Measurements from ENCODE around the gene NXT2.
A peak's percentile ranks its signal among the peaks of the same experiment; 100 is the strongest.
"Not testable (repeated sequence)": the region's sequence is repeated elsewhere in the genome, so short reads cannot be mapped to it uniquely, and the experiment has no call there.

The NXT2 gene

DNA sequence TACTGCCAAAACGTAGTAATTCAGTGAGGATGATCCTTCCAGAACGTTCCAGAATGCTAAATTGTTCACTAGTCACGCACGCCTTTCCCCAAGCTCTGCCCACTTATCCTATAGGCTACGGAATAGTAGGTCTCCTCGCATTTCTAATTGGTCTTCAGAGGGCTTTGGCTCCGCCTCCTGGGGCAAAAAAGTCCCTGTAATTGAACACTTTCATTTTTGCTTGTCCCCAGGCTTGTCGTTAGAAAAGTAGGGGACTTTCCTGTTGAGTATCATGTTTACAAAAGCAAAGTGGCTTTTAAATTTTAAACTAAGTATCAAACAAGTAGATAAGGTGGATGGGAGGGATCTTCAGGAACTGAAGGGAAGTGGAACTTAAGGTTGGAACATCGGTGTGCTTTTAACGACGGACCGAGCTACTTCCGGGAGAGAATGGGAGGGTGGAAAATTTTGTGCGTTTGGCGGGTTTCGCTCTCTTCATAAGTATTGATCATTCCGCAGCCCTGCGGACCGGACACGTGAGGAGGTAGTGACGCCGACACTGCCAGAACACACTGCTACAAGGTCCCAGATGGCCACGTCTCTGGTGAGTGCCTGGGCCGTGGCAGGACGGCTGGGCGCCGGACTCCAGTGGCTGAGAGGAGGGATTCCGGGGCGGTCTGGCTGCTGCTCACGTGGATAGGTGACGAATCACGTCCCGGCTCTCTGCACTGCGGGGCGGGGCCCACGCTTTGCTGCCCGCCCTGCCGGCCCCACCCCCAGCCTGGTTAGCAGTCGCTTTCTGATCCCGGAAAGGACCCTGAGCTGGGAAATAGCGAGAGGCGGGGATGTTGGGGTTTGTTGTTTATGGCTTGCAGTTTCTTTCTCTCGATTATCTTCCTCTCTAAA, at the start of gene NXT2:
Gene NXT2 (plus strand): TSS at position 406 of the 885 bp plus-strand sequence. CDS start 163 bp downstream, at position 569.
- peak; percentile 79 for DNase-seq (ENCODE audit: low spot score)

DNA sequence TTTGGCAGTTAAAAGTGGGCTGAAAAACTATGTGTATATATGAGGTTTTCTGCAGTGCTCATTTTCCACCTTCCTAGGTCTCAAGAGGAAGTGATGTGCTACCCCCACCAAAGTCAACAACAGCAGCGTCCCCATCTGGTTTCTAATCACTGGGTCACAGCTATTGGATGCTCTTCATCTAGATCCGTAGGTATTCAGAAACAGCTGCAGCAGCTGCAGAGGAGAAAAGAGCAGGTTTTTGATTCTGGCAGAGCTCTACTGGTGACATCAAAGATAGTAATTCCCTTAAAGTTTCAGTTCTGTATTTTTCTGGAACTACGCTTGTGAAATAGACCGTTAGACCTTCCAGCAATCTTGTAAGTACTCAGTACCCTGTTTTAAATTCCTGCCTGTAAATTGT, 49.0 kb upstream of the NXT2 start:
- no peak for DNase-seq (ENCODE audit: low spot score)

DNA sequence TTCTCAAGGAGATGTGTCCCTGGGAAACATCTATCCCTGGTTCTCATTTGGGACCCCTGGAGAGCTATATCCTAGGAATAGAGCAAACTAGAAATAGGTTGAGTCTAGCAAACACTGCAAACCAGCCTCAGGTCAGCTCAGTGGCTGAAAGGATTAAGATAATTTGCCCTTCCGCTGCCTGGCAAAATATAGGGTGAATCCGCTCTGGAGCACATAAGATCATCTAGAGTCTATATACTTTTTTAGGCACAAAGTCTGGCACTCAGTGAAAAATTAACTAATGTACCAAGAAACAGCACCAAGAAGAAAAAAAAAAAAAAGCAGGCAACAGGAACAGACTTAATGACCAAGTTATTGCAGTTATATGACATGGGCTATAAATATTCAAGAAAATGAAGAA, 47.5 kb upstream of the NXT2 start:
- DNase-seq (ENCODE audit: low spot score) = no peak

DNA sequence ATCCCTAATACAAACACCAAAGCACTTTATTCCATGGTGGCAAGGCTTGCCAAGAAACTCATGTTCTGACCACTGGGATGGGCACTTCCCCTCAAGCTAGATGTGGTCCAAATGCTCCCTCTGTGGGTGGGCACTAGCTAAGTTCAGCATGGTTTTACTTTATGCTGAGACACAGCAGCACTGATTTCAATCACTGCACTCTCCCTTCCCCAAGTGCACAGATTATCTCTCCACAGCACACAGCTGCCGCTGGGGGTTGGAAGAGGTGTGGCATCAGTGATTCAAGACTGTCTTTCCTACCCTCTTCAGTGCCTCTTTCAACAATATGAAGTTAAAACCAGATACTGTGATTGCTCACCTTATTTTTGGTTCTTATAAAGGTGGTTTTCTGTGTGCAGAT, 38.2 kb upstream of the NXT2 start:
- DNase-seq (ENCODE audit: low spot score) = no peak

DNA sequence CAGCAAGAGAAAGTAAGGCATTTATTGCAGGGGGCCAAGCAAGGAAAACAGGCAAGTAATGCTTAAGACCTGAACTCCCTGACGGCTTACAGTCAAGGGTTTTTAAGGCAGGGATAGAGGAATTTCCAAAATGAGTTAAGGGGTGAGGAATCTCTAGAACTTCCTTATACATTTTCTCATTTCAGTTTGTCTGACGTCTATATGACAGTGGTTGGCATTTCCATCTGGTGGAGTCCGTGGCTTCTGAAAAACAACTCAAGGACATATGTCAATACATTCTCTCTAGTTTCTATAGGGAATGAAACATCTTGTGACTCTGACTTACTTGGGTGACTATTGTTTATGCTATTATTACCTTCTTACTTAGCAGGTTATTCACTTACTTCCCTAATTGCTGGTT, 35.5 kb upstream of the NXT2 start:
- DNase-seq (ENCODE audit: low spot score) = no peak

DNA sequence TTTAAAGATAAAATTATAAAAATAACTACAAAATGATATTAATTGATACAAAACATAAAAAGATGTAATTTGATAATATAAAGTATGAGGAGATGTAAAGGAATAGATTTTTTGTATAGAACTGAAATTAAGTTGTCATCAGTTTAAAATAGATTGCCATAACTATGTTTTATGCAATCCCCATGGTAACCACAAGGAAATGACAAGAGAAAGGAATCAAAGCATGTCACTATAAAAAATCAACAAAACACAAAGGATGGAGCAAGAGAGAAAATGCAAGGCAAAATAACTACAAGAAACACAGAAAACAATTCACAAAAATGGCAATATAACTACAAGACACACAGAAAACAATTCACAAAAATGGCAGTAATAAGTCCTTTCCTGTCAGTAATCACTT, 27.7 kb upstream of the NXT2 start:
- no peak for DNase-seq (ENCODE audit: low spot score)

DNA sequence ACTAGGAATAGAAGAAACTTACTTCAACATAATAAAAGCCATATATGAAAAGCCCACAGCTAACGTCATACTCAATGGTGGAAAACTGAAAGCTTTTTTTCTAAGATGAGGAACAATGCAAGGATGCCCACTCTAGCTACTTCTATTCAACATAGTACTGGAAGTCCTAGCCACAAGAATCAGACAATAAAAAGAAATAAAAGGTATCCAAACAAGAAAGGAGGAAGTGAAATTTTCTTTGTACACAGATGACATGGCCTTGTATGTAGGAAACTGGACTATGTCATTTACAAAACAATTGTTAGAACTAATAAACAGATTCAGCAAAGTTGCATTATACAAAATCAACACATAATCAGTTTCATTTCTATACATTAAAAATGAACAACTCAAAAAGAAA, 25.5 kb upstream of the NXT2 start:
- DNase-seq (ENCODE audit: low spot score) = no peak

DNA sequence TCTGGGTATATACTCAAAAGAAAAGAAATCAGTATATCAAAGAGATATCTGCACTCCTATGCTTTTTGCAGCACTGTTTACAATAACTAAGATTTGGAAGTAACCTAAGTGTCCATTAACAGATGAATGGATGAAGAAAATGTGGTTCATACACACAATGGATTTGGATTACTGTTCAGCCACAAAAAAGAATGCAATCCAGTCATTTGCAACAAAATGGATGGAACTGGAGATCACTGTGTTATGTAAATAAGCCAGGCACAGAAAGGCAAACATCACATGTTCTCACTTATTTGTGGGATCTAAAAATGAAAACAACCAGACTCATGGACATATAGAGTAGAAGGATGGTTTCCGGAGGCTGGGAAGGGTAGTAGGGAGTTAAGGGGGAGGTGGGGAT, 17.6 kb upstream of the NXT2 start:
- DNase-seq (ENCODE audit: low spot score) = no peak

DNA sequence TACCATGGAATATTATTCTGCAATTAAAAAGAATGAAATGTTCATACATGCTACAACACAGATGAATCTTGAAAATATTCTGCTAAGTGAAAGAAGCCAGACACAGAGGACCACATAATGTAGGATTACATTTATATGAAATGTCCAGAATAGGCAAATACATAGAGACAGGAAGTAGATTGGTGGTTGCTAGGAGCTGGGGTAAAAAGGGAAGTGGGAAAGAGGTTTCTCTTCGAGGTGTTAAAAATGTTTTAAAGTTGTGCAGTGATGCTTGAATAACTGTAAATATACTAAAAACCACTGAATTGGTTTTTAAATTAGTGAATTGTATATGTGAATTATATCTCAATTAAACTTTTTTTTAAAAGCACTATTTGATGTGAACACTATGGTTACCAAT, 3.6 kb upstream of the NXT2 start:
- no peak for DNase-seq (ENCODE audit: low spot score)

DNA sequence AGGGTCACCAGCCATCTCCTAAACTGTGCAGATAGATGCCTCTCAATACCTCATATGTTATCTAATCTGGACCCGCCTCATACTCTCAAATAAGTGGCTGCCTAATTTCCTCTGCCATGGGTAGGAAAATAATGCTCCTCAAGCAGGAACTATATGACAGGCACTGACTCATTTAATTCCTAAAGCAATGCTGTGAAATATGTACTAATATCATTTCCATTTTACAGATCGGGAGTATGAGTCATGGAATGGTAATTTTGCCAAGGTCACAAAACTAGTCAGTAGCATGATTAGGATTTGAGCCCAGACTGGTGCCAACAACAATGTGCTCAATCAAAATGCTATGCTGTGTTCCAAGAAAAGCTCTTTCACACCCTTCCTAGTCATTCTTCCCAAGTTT, 3.0 kb upstream of the NXT2 start:
- DNase-seq (ENCODE audit: low spot score) = no peak

DNA sequence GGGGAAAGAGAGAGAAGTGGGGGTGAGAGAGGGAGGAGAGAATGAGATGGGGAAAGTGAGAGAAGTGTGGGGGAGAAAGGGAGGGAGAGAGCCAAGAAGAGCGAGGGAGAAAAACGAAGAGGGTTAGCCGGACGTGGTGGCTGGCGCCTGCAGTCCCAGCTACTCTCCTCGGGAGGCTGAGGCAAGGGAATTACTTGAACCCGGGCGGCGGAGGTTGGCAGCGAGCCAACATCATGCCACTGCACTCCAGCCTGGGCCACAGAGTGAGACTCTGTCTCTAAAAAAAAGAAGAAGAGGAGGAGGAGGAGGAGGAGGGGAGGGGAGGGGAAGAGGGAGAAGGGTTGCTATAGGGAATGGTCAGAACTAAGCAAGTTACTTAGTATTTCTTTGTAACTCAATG, 1.7 kb upstream of the NXT2 start:
- no peak for DNase-seq (ENCODE audit: low spot score)

DNA sequence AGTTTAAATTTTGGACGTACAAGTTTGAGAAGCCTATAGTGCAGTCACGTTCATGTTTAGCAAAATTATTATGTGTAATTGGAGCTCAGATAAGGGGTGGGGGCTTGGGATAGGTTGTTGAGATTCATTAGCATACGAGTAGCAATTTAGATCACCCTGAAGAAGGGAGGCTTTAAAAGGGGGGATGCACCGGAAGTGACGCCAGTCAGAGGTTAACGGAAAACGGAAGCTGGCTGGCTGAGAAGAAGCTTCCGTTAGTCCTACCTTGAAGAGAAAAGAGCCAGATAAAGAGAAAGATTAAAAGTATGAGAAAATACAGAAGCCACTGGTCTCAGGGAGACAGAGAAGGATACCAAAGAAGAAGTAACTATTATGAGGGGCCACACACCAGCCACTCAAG, 1.1 kb upstream of the NXT2 start:
- no peak for DNase-seq (ENCODE audit: low spot score)

DNA sequence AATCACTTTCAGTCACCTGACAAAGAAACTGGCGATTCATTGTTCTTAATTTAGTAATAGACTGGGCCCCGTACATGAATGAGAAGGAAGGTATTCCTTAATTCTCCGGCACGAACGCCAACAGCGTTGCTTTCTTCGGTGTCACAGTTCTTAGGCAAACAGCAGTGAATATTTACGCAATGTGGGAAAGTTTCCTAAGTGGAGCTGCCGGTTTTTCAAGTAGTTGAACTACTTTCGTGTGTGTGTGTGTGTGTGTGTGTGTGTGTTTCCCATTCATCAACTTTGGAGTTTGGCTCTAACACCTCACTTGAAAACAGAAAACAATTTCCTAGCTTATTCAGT, 651 bp downstream of the NXT2 start:
- DNase-seq (ENCODE audit: low spot score) = no peak

DNA sequence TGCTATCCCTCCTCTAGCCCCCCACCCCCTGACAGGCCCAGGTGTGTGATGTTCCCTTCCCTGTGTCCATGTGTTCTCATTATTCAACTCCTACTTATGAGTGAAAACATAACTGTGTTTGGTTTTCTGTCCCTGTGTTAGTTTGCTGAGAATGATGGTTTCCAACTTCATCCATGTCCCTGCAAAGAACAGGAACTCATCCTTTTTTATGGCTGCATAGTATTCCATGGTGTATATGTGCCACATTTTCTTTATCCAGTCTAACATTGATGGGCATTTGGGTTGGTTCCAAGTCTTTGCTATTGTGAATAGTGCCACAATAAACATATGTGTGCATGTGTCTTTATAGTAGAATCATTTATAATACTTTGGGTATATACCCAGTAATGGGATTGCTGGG, 2.4 kb downstream of the NXT2 start:
- not testable (repeated sequence) for DNase-seq (ENCODE audit: low spot score)

DNA sequence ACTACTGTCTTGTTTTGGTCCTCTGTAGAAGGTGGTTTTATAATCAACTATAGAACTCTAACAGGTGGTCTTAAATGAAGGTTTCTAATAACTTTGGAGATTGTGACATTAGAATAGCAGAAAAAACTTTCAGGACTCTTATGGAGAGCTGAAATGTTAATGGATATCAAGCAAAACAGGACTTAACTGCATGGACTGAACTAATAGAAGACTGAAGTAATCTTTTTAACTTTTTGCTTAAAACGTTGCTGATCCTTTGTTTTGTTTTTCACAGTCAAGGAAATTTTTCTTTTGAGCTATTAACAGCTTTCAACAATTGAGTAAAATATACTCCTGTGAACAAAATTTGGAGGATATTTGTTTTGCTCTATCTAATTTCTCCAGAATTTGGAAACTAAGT, 17.2 kb downstream of the NXT2 start:
- DNase-seq (ENCODE audit: low spot score) = no peak

DNA sequence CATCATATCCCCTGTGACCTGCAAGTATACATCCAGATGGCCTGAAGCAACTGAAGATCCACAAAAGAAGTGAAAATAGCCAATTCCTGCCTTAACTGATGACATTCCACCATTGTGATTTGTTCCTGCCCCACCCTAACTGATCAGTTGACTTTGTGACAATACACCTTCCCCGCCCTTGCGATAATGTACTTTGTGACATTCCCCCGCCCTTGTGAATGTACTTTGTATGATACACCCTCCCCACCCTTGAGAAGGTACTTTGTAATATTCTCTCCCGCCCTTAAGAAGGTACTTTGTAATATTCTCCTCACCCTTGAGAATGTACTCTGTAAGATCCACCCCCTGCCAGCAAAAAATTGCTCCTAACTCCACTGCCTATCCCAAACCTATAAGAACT, 39.4 kb downstream of the NXT2 start:
- DNase-seq (ENCODE audit: low spot score) = not testable (repeated sequence)

DNA sequence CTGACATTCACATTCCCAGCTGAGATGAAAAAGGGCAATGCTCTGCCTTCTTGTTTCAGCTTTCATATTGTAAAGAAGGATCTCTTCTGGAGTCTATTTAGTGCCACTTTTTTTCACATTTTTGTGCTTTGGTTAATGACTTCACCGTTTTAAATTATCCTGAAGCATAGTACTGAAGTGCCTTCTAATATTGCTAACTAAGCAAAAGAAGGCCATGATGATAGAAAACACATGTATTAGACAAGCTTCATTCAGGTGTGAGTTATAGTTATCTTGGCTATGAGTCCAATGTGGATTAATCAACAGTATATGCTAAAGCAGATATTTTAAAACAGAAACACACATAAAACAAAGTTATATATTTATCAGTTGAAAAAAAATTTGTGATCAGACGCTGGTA, 40.4 kb downstream of the NXT2 start:
- DNase-seq (ENCODE audit: low spot score) = no peak

DNA sequence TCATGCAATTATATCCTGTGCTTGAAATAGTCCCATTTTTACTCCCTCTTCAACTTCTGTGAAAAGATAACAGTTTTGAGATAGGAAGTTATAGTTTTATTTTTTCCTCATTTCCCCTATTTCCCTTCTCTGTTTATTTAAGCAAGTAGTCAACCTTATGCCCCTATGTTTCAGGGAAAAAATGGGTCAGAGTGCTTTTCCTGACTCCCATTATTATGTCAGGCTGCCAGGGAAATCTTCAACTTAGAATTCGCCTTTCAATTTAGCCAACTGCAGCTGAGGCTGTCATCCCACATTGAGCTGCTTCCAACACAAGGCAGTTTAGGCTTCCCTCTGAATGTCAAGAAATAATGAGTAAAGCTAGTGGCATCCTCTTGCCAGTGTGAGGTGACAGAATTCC, 42.3 kb downstream of the NXT2 start:
- no peak for DNase-seq (ENCODE audit: low spot score)

DNA sequence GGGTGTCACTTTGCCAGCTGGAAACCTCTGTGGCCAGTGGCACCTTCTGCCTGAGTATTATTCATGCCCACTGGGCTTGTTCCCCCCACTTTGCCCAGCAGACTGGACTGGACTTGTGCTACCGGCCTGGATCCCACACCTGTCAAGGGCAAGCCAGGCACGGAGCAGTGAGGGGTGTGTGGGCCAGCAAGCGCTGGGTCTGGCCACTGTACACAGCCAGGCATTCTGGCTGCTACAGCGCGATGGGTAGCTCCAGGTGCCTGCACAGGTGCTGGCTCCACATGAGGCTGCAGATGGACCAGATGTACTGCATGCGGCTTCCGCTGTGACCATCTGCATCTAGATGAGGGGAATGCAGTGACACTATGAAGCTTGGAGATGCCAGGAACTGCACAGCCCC, 48.8 kb downstream of the NXT2 start:
- DNase-seq (ENCODE audit: low spot score) = no peak

DNA sequence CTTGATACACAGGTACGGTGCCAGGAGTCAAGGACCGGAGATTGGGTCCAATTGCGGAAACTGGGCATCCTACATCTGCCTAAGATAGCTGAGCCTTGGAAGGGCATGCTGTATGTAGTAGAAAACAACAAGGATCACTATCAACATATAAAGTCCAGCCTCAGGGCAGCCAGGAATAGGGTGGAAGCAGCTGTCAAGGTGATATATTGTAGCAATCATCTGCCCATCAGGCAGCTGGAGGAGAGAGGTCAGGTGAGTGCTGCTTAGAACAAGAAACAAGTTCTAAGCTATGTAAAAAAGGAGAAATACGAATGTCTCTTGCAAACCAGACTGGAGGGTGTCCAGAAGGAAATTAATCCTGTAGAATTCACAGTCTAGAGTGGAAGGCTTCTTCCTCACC, 53.5 kb downstream of the NXT2 start:
- DNase-seq (ENCODE audit: low spot score) = no peak

All from COLO829 (cell line).